OCI-LY3 (cell line): ENCODE results near the gene KAT6B.

Source experiments
- CTCF ChIP-seq: fragments of 200-600, 300-600 bp; sonication (generic); IDR thresholded peaks from 2 replicates; pipeline ENCODE4 v1.5.1; 2014; ENCODE audit warnings: antibody characterized with exemption, low read length, low read depth
- EZH2phosphoT487 ChIP-seq: fragments of 200-600 bp; shearing (Covaris generic); IDR thresholded peaks from 2 replicates; pipeline ENCODE4 v1.6.1; 2018; ENCODE audit warnings: antibody characterized with exemption, mixed run types, low read depth

GRCh38 chr10:75074711-75075445 lies 248.5 kb downstream of the KAT6B start:
- TF ChIP-seq CTCF (no peak), EZH2phosphoT487 (no peak)
